Measurements from ENCODE around the gene MYL11. TPM values are rescaled to one million over a fixed set of nuclear protein-coding genes. Genes with fewer than 3 reads are reported as not detected.
"Not testable (repeated sequence)": the region's sequence is repeated elsewhere in the genome, so short reads cannot be mapped to it uniquely, and the experiment has no call there.

Gene MYL11
- total RNA-seq, 1 donor from 2014 or later, result not detected

GRCh38 chr16:30380803-30381208, 6.2 kb downstream of the MYL11 start:
- DNase-seq (ENCODE audit: missing footprints) (peak; percentile 21), ATAC-seq (no peak)
- intact Hi-C loops (cut with DNase I), result no loop called here

- intact Hi-C loops (cut with DNase I), result no loop called here
- ATAC-seq, result no peak
- peak; percentile 52 for DNase-seq (ENCODE audit: missing footprints)
These were observed 6.9 kb downstream of the MYL11 start for GRCh38 chr16:30381291-30382041.

DNA sequence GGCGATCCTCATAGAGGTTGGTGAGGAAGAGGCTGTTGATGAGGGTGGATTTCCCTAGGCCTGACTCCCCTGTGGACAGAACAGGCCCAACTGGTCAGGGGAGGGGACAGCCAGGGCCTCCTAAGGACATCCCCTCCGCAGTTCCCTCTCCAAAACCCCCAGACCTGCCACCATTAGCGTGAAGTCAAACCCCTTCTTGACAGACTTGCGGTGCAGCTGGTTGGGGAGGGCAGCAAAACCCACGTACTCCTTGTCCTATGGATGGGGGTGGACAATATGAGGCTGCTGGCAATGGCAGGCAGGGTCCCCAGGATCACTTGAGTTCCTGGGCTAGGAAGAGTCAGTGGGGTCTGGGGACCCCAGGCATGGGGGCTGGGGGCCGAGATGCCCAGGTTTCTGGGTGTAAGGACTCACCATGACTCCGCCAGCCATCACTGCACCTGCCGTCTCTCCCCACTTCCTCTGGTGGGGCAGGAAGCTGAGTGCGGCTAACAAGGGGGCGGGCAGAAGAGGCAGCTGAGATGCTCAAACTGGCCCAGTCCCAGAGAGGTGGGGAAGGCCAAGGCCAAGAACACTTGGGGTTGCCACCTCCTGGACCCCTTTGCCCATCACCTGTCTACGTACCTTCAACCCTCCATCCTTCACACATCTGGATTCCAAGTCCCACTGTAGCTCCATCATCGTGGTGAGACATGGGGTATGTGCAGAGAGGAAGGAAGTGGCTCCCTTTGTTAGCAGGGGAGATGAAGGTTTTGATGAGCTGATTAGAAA, 7.7 kb downstream of the MYL11 start, which contains the start of gene SEPTIN1:
TSS of gene SEPTIN1 (minus strand) at position 451 of the 771 bp plus-strand sequence. CDS start at position 432, 19 bp downstream.
- intact Hi-C loops (cut with DNase I), result no loop called here
- ATAC-seq, result no peak
- DNase-seq (ENCODE audit: missing footprints), result peak; percentile 59

DNA sequence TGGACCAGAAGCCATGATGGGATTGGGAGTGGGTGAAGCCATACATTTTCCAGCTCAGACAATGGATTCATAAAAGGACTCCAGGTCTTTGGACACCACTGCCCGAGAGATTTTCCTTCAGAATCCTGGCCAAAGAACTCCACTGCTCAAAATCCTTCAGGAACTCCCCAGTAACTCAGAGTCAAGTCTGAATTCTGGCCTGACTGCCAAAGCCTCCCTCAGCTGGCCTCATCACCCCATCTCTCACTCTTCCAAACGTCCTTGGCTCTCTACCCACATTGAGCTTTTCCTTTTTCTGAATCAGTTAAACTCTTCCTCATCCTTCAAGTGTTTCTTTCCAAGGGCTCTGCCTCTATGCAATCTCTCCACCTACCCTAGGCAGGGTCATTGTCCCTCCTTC, 8.9 kb downstream of the MYL11 start:
- DNase-seq (ENCODE audit: missing footprints), result no peak
- intact Hi-C loops (cut with DNase I), result no loop called here
- ATAC-seq, result no peak

GRCh38 chr16:30394592-30395154, 20.1 kb downstream of the MYL11 start:
- intact Hi-C loops (cut with DNase I), result no loop called here
- DNase-seq (ENCODE audit: missing footprints), result peak; percentile 53
- ATAC-seq, result peak; percentile 24

- peak; percentile 98 for ATAC-seq
- peak; percentile 94 for DNase-seq (ENCODE audit: missing footprints)
These were observed 20.8 kb downstream of the MYL11 start, which contains the start of gene ZNF48 for GRCh38 chr16:30395155-30395991. Gene ZNF48 (plus strand): TSS chr16:30395420. CDS start chr16:30395795, 375 bp downstream.

DNA sequence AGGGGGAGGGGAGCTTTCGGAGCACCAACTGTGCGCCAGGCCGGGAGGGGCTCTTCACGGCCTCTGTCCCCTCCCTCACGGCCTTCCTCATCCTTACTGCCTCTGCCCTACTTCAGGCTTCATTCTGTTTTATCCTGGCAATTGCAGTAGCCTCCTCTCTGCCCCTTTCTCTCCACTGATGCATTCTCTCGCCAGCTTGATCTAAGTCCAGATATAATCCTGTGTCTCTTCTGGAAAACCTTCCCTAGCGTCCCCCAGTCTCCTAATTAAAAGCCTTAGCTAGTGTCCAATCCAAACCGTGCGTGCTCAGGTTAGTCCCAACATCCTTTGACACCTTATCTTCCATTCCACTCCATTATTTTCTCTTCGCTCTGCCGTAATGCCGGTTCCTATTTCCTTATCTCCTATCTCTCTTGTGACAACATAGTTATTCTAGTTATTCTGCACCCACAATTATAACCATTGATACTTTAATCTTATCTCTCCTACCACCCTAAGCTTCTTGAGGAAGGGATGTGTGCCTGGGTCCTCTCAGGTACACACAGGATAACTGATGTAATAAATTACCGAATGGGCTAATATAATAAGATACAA, 21.5 kb downstream of the MYL11 start:
- ATAC-seq, result no peak
- no peak for DNase-seq (ENCODE audit: missing footprints)
- intact Hi-C loops (cut with DNase I), result no loop called here

More at GRCh38 chr16:30395155-30395991, 20.8 kb downstream of the MYL11 start, which contains the start of gene ZNF48:
- intact Hi-C loops (cut with DNase I), result no loop called here

DNA sequence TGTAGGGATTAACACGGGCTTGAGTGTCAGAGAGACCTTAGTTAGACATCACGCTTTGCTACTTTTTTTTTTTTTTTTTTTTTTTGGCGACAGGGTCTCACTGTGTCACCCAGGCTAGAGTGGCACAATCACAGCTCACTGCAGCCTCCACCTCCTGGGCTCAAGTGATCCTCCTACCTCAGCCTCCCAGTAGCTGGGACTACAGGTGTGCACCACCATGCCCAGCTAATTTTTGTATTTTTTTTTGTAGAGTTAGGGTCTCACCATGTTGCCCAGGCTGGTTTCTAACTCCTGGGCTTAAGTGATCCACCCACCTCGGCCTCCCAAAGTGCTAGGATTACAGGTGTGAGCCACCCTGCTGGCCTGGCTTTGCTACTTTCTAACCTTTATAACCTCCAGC, 22.0 kb downstream of the MYL11 start:
- DNase-seq (ENCODE audit: missing footprints), result not testable (repeated sequence)

DNA sequence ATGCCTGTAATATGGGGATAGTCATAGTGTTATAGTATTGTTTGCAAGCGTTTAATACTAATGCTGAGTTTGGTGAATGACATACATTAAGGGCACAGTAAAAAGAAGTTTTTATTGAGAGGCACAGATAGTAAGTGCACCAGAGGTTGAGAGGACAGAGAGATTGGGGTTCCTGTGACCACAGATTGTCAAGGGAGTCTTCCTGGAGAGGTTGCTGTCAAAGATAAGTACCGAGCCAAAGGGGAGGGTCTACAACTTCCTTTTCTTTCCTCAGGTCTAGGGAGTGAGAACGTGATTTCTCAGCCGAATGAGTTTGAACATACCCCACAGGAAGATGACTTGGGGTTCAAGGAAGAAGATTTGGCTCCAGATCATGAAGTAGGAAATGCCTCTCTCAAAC, 22.5 kb downstream of the MYL11 start:
- intact Hi-C loops (cut with DNase I), result no loop called here
- DNase-seq (ENCODE audit: missing footprints), result no peak
- ATAC-seq, result no peak

More for the DNA sequence above, 22.0 kb downstream of the MYL11 start:
- intact Hi-C loops (cut with DNase I); ATAC-seq: not testable (repeated sequence)

GRCh38 chr16:30397776-30398660, 23.4 kb downstream of the MYL11 start:
- intact Hi-C loops (cut with DNase I), result no loop called here
- ATAC-seq (no peak), DNase-seq (ENCODE audit: missing footprints) (peak; percentile 21)

DNA sequence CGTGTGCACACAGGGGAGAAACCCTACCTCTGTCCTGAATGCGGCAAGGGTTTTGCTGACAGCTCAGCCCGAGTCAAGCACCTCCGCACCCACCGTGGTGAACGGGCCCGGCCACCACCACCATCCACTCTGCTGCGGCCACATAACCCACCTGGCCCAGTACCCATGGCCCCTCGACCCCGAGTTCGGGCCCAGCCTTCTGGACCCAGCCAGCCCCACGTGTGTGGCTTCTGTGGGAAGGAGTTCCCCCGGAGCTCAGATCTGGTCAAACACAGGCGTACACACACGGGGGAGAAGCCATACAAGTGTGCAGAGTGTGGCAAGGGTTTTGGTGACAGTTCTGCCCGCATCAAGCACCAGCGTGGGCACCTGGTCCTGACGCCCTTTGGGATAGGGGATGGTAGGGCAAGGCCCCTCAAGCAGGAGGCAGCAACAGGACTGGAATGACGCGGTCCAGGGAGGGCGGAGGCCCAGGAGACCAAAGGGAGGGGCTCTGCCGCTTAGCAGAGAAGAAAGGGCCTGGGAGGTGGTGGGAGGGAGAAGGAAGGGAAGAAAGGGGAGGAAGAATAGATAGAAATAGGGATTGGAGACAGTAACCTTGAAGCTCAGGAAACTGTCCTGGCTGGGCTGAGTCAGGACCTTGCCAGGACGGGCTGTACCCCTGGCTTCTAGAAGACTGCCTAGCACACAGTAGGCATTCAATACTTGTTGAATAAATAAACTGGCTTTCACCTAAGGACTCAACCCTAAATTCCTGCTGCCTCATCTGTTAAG, 24.2 kb downstream of the MYL11 start:
- ATAC-seq (no peak), DNase-seq (ENCODE audit: missing footprints) (no peak)
- intact Hi-C loops (cut with DNase I), result no loop called here

DNA sequence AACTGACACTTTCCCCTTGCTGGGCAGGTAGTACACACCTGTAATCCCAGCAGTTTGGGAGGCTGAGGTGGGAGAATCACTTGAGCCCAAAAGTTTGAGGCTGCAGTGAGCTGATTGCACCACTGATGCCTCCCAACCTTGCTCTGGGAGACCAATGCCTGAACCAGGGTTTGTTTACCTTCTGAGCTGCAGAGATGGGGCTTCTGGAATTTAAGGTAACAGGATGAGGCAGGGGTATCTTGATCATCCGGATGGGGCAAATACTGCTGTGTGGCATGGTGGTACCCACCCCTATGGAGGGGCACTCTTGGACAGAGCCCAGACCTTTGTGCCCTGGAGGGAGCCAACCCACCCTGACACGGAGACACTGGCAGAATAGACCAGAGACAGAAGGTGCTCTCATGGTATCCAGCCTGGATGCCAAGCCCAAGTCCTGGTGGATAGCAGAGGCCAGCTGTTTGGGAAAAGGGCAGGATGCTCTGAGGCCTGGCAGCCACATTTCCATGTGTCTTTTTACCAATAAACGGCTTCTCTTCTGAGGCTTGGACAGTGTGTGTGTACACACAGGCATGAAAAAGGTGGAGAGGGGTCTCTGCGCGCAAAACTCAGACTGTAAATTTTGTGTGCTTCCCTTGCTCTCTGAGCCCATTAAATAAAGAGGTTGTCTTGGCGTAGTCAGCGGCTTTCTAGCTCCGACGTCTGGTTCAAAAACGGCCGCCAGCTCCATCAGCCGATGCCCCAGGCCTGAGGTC, 25.0 kb downstream of the MYL11 start:
- intact Hi-C loops (cut with DNase I), result no loop called here
- ATAC-seq (no peak), DNase-seq (ENCODE audit: missing footprints) (no peak)

GRCh38 chr16:30401768-30402425, 27.3 kb downstream of the MYL11 start:
- intact Hi-C loops (cut with DNase I), result no loop called here
- no peak for ATAC-seq
- DNase-seq (ENCODE audit: missing footprints), result no peak

- ATAC-seq, result no peak
- no peak for DNase-seq (ENCODE audit: missing footprints)
- intact Hi-C loops (cut with DNase I), result loop anchor here (5.0 kb wide), 1 partner anchor 309 kb away; the partner anchor contains the start of gene YPEL3
These were observed 32.1 kb downstream of the MYL11 start for GRCh38 chr16:30406795-30407101.

DNA sequence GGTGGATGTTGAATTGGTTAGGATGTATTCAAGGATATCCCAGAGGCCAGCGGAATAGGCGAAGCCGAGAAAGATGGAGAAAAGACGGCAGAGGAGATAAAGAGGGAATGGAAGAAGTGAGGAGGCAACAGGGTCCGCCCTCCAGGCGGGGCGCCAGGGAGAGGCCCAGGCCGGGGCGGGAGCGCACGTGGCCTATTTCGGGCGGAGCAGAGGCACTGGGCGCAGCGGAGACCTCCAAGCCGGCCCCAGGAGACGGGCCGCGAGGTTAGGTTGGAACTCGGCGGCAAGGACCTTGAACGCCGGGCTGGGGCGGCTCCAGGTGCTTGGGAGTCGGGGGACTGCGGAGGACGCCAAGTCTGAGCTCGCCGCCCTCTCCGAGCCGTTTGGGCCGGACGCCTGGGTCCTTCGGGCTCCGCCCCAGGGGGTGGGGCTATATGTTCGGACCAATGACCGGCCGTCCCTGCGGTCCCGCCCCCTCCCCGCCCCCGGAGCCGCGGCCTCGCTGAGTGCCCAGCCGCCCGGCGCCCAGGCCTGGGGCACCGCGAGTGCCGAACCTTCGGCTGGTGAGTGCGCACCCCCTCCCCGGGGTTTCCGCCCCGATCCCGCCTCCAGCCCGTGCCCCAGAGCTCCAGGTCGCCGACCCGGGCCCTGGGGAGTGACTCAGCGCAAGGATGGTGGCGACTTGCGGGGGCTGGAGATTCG, 32.7 kb downstream of the MYL11 start, which contains the start of gene ZNF771:
TSS of gene ZNF771 (plus strand) at position 505 of the 702 bp plus-strand sequence. CDS start 448 bp downstream, outside the sequence.
- DNase-seq (ENCODE audit: missing footprints), result peak; percentile 97
- intact Hi-C loops (cut with DNase I), result loop anchor here (5.0 kb wide), 1 partner anchor 310 kb away; the partner anchor contains the start of gene YPEL3
- ATAC-seq, result peak; percentile 97

Data from Right ventricle myocardium inferior (tissue), 1 donor.